Activated CD8-positive, alpha-beta memory T cell treated with anti-CD3 and anti-CD28 coated beads, Interleukin-2, amount 50 U/mL, for 4 hours (primary cell): ENCODE data around the gene EPB41L5.
"Not testable (repeated sequence)": the region's sequence is repeated elsewhere in the genome, so short reads cannot be mapped to it uniquely, and the experiment has no call there.

Source experiments
- DNase-seq: peaks from one replicate; pipeline ENCODE4 v3.0.0-alpha.2; 2020

The EPB41L5 gene

GRCh38 chr2:120012771-120013596 lies at the start of gene EPB41L5:
Gene EPB41L5, plus strand, starts transcription at chr2:120013077. Its CDS starts 6,008 bp downstream, at chr2:120019085.
- DNase-seq = peak; percentile 81

GRCh38 chr2:119981896-119982295 lies 31.0 kb upstream of the EPB41L5 start:
- DNase-seq = no peak

- DNase-seq = no peak
Measured at GRCh38 chr2:119982506-119982905, 30.4 kb upstream of the EPB41L5 start.

- no peak for DNase-seq
Measured at GRCh38 chr2:119983108-119983507, 29.8 kb upstream of the EPB41L5 start.

- DNase-seq = no peak
Measured at GRCh38 chr2:119996148-119996547, 16.7 kb upstream of the EPB41L5 start.

- DNase-seq = not testable (repeated sequence)
Measured at GRCh38 chr2:119996896-119997891, 15.7 kb upstream of the EPB41L5 start.

- DNase-seq = no peak
Measured at GRCh38 chr2:120001471-120001870, 11.4 kb upstream of the EPB41L5 start.

- no peak for DNase-seq
Measured at GRCh38 chr2:120004254-120004653, 8.6 kb upstream of the EPB41L5 start.

GRCh38 chr2:120005834-120006521 lies 6.9 kb upstream of the EPB41L5 start:
- no peak for DNase-seq

- no peak for DNase-seq
Measured at GRCh38 chr2:120007851-120008250, 5.0 kb upstream of the EPB41L5 start.

GRCh38 chr2:120012363-120012762 lies 514 bp upstream of the EPB41L5 start:
- no peak for DNase-seq

GRCh38 chr2:120013597-120014223 lies 833 bp downstream of the EPB41L5 start:
- DNase-seq = no peak

GRCh38 chr2:120014226-120014980 lies 1.5 kb downstream of the EPB41L5 start:
- no peak for DNase-seq

- no peak for DNase-seq
Measured at GRCh38 chr2:120016800-120017199, 3.9 kb downstream of the EPB41L5 start.

- DNase-seq = no peak
Measured at GRCh38 chr2:120017201-120017600, 4.3 kb downstream of the EPB41L5 start.

GRCh38 chr2:120018549-120018948 lies 5.7 kb downstream of the EPB41L5 start:
- DNase-seq = no peak

- no peak for DNase-seq
Measured at GRCh38 chr2:120020554-120020953, 7.7 kb downstream of the EPB41L5 start.

- not testable (repeated sequence) for DNase-seq
Measured at GRCh38 chr2:120022505-120022904, 9.6 kb downstream of the EPB41L5 start.

GRCh38 chr2:120026890-120027289 lies 14.0 kb downstream of the EPB41L5 start:
- no peak for DNase-seq

GRCh38 chr2:120028795-120029194 lies 15.9 kb downstream of the EPB41L5 start:
- no peak for DNase-seq
